ENCODE measurements around the gene ARPC1A.

Gene ARPC1A

GRCh38 chr7:99366646-99367045 is 40.9 kb downstream of the ARPC1A start:
- H3K27ac ChIP-seq (ENCODE audit: low read depth, low read length, poor library complexity, severe bottlenecking): no peak overlapping the region
- 0 out of 2 replicates have a peak, but pooled peaks cover 3% of the 10 kb centered on the region for H3F3A ChIP-seq (ENCODE audit: insufficient read depth, low read length)
- no peak overlapping the region for H3K4me2 ChIP-seq (ENCODE audit: low read length)
- H2AFZ ChIP-seq (ENCODE audit: low read length): no peak overlapping the region
- H3K27me3 ChIP-seq (ENCODE audit: insufficient read depth, low read length): no peaks in the 10 kb centered on the region
- peaks cover 62% of the 10 kb centered on the region for H3K36me3 ChIP-seq (ENCODE audit: insufficient read depth, low read length)
- H4K20me1 ChIP-seq (ENCODE audit: insufficient read depth, low read length): no peaks in the 10 kb centered on the region
- TF ChIP-seq EZH2 (IDR thresholded peaks at IDR 0.05; ENCODE audit: borderline replicate concordance, low read length) (no peak), CTCF (IDR thresholded peaks at IDR 0.05; ENCODE audit: low read length) (no peak)
- H3K79me2 ChIP-seq (ENCODE audit: insufficient read depth, low read length): no peaks in the 10 kb centered on the region
- no peaks in the 10 kb centered on the region for H3K4me1 ChIP-seq (ENCODE audit: insufficient read depth, low read length, severe bottlenecking)
- no peak overlapping the region for H3K9ac ChIP-seq (ENCODE audit: low read length)
- no peaks in the 10 kb centered on the region for H3K9me3 ChIP-seq (ENCODE audit: low read length)
- H3K9me2 ChIP-seq (ENCODE audit: low read depth, low read length): no peaks in the 10 kb centered on the region
- no peak overlapping the region for H3K4me3 ChIP-seq (ENCODE audit: low read depth, low read length, poor library complexity, severe bottlenecking)

- no peaks in the 10 kb centered on the region for H3K9me3 ChIP-seq (ENCODE audit: low read length)
- no peak overlapping the region for H3K27ac ChIP-seq (ENCODE audit: low read depth, low read length, poor library complexity, severe bottlenecking)
- H3K4me2 ChIP-seq (ENCODE audit: low read length): no peak overlapping the region
- peaks cover 45% of the 10 kb centered on the region for H3K36me3 ChIP-seq (ENCODE audit: insufficient read depth, low read length)
- no peaks in the 10 kb centered on the region for H4K20me1 ChIP-seq (ENCODE audit: insufficient read depth, low read length)
- H3K9ac ChIP-seq (ENCODE audit: low read length): no peak overlapping the region
- H3K27me3 ChIP-seq (ENCODE audit: insufficient read depth, low read length): no peaks in the 10 kb centered on the region
- H2AFZ ChIP-seq (ENCODE audit: low read length): no peak overlapping the region
- no peaks in the 10 kb centered on the region for H3K79me2 ChIP-seq (ENCODE audit: insufficient read depth, low read length)
- H3F3A ChIP-seq (ENCODE audit: insufficient read depth, low read length): no peaks in the 10 kb centered on the region
- peaks cover 3% of the 10 kb centered on the region for H3K4me1 ChIP-seq (ENCODE audit: insufficient read depth, low read length, severe bottlenecking)
- H3K9me2 ChIP-seq (ENCODE audit: low read depth, low read length): no peaks in the 10 kb centered on the region
- TF ChIP-seq EZH2 (IDR thresholded peaks at IDR 0.05; ENCODE audit: borderline replicate concordance, low read length) (no peak), CTCF (IDR thresholded peaks at IDR 0.05; ENCODE audit: low read length) (no peak)
- no peak overlapping the region for H3K4me3 ChIP-seq (ENCODE audit: low read depth, low read length, poor library complexity, severe bottlenecking)
These were observed 43.2 kb downstream of the ARPC1A start for GRCh38 chr7:99368750-99369389.

- no peaks in the 10 kb centered on the region for H3K79me2 ChIP-seq (ENCODE audit: insufficient read depth, low read length)
- no peak overlapping the region for H3K9ac ChIP-seq (ENCODE audit: low read length)
- H3K9me3 ChIP-seq (ENCODE audit: low read length): no peaks in the 10 kb centered on the region
- peaks cover 6% of the 10 kb centered on the region for H3K4me1 ChIP-seq (ENCODE audit: insufficient read depth, low read length, severe bottlenecking)
- H4K20me1 ChIP-seq (ENCODE audit: insufficient read depth, low read length): no peaks in the 10 kb centered on the region
- no peaks in the 10 kb centered on the region for H3K27me3 ChIP-seq (ENCODE audit: insufficient read depth, low read length)
- no peaks in the 10 kb centered on the region for H3K9me2 ChIP-seq (ENCODE audit: low read depth, low read length)
- no peak overlapping the region for H3K4me2 ChIP-seq (ENCODE audit: low read length)
- H3K27ac ChIP-seq (ENCODE audit: low read depth, low read length, poor library complexity, severe bottlenecking): no peak overlapping the region
- no peak for TF ChIP-seq EZH2 (IDR thresholded peaks at IDR 0.05; ENCODE audit: borderline replicate concordance, low read length)
- no peak for TF ChIP-seq CTCF (IDR thresholded peaks at IDR 0.05; ENCODE audit: low read length)
- no peaks in the 10 kb centered on the region for H3F3A ChIP-seq (ENCODE audit: insufficient read depth, low read length)
- H3K4me3 ChIP-seq (ENCODE audit: low read depth, low read length, poor library complexity, severe bottlenecking): no peak overlapping the region
- peaks cover 36% of the 10 kb centered on the region for H3K36me3 ChIP-seq (ENCODE audit: insufficient read depth, low read length)
- H2AFZ ChIP-seq (ENCODE audit: low read length): no peak overlapping the region
These were observed 44.2 kb downstream of the ARPC1A start for GRCh38 chr7:99369767-99370391.

All from OCI-LY1 (cell line).